KMS-11 (cell line): ENCODE data around the gene NTRK2.

Experiments
- H2AFZ ChIP-seq: fragments of 200-600 bp; sonication (generic); 2 replicates; pipeline ENCODE4 v1.6.1; 2016; ENCODE audit warnings: antibody characterized with exemption, mixed run types, low read depth
- H3K27ac ChIP-seq: fragments of 200-600 bp; sonication (generic); 2 replicates; pipeline ENCODE4 v1.6.1; 2016; ENCODE audit warnings: mild to moderate bottlenecking, mixed run types
- H3K27me3 ChIP-seq: fragments of 200-600 bp; sonication (generic); 2 replicates; pipeline ENCODE4 v1.6.1; 2017; ENCODE audit warnings: mild to moderate bottlenecking, low read depth, mixed run types, moderate library complexity; ENCODE audit not compliant: insufficient read depth
- H3K36me3 ChIP-seq: fragments of 200-600 bp; sonication (generic); 2 replicates; pipeline ENCODE4 v1.6.1; 2017; ENCODE audit warnings: mild to moderate bottlenecking, mixed run types; ENCODE audit not compliant: insufficient read depth
- H3K4me1 ChIP-seq: fragments of 200-600 bp; sonication (generic); 2 replicates; pipeline ENCODE4 v1.6.1; 2016; ENCODE audit warnings: mild to moderate bottlenecking, low read depth, mixed run types; ENCODE audit not compliant: poor library complexity, severe bottlenecking
- H3K4me2 ChIP-seq: fragments of 200-600 bp; sonication (generic); 2 replicates; pipeline ENCODE4 v1.7.0; 2016; ENCODE audit warnings: mild to moderate bottlenecking, mixed run types
- H3K4me3 ChIP-seq: fragments of 200-600 bp; sonication (generic); IDR thresholded peaks from 2 replicates; pipeline ENCODE4 v1.6.1; 2017; ENCODE audit warnings: low read depth, low read length, mixed read lengths; ENCODE audit not compliant: insufficient read depth
- H3K79me2 ChIP-seq: fragments of 200-600 bp; sonication (generic); 2 replicates; pipeline ENCODE4 v1.6.1; 2016; ENCODE audit warnings: low read depth, mixed run types; ENCODE audit not compliant: insufficient read depth
- H3K9ac ChIP-seq: fragments of 200-600 bp; sonication (generic); 2 replicates; pipeline ENCODE4 v1.6.1; 2016; ENCODE audit warnings: mild to moderate bottlenecking, mixed run types
- H4K20me1 ChIP-seq: fragments of 200-600 bp; sonication (generic); 2 replicates; pipeline ENCODE4 v1.6.1; 2016; ENCODE audit warnings: mild to moderate bottlenecking, mixed run types; ENCODE audit not compliant: insufficient read depth
- CTCF ChIP-seq: fragments of 200-600 bp; sonication (generic); conservative IDR thresholded peaks from 2 replicates; pipeline ENCODE4 v1.6.1; 2017; ENCODE audit warnings: low read depth, mild to moderate bottlenecking, antibody characterized with exemption, low read length, moderate library complexity, mixed read lengths

Gene NTRK2

GRCh38 chr9:84708400-84708799 lies 38.9 kb downstream of the NTRK2 start:
- H3K4me3 ChIP-seq = no peak overlapping the region
- no peaks in the 10 kb centered on the region for H3K79me2 ChIP-seq
- no peaks in the 10 kb centered on the region; the same call in 1 of the 2 replicates for H3K27me3 ChIP-seq
- H3K36me3 ChIP-seq = no peaks in the 10 kb centered on the region
- peaks cover 38% of the 10 kb centered on the region for H3K4me1 ChIP-seq
- H3K9ac ChIP-seq = no peak overlapping the region
- H4K20me1 ChIP-seq = no peaks in the 10 kb centered on the region
- no peak overlapping the region for H3K27ac ChIP-seq
- no peak for TF ChIP-seq CTCF
- no peak overlapping the region for H2AFZ ChIP-seq
- no peak overlapping the region for H3K4me2 ChIP-seq

- H4K20me1 ChIP-seq = no peaks in the 10 kb centered on the region
- no peak overlapping the region for H3K4me2 ChIP-seq
- no peak overlapping the region for H3K4me3 ChIP-seq
- no peaks in the 10 kb centered on the region for H3K79me2 ChIP-seq
- no peaks in the 10 kb centered on the region for H3K36me3 ChIP-seq
- no peak overlapping the region for H2AFZ ChIP-seq
- no peak overlapping the region for H3K9ac ChIP-seq
- no peak for TF ChIP-seq CTCF
- H3K4me1 ChIP-seq = peaks cover 38% of the 10 kb centered on the region
- H3K27ac ChIP-seq = no peak overlapping the region
- no peaks in the 10 kb centered on the region; the same call in 1 of the 2 replicates for H3K27me3 ChIP-seq
Observed at GRCh38 chr9:84709056-84709455, 39.5 kb downstream of the NTRK2 start.

- no peak for TF ChIP-seq CTCF
Observed at GRCh38 chr9:84710701-84711397, 41.3 kb downstream of the NTRK2 start.

GRCh38 chr9:84711398-84711777 lies 41.9 kb downstream of the NTRK2 start:
- Histone ChIP-seq H2AFZ (no peak overlapping the region), H3K4me1 (peaks cover 52% of the 10 kb centered on the region), H3K27ac (no peak overlapping the region), H4K20me1 (no peaks in the 10 kb centered on the region), H3K4me3 (no peak overlapping the region), H3K36me3 (no peaks in the 10 kb centered on the region), H3K79me2 (no peaks in the 10 kb centered on the region), H3K9ac (no peak overlapping the region), H3K27me3 (peaks cover 3% of the 10 kb centered on the region; the same call in 1 of the 2 replicates), H3K4me2 (no peak overlapping the region)
- TF ChIP-seq CTCF = no peak

More at GRCh38 chr9:84710701-84711397, 41.3 kb downstream of the NTRK2 start:
- Histone ChIP-seq H3K27ac (no peak overlapping the region), H3K36me3 (no peaks in the 10 kb centered on the region), H3K9ac (no peak overlapping the region), H2AFZ (no peak overlapping the region), H3K4me1 (peaks cover 47% of the 10 kb centered on the region), H3K4me2 (no peak overlapping the region), H4K20me1 (no peaks in the 10 kb centered on the region), H3K79me2 (no peaks in the 10 kb centered on the region), H3K27me3 (peaks cover 3% of the 10 kb centered on the region; the same call in 1 of the 2 replicates), H3K4me3 (no peak overlapping the region)
